Germinal center (tissue), 1 donor: ENCODE results near the gene NEDD4L.
"Not testable (repeated sequence)": the region's sequence is repeated elsewhere in the genome, so short reads cannot be mapped to it uniquely, and the experiment has no call there.

Experiments
- DNase-seq: peaks from one replicate; pipeline ENCODE4 v3.0.0; 2012; ENCODE audit warnings: mixed read lengths, low spot score

Gene NEDD4L

GRCh38 chr18:58156516-58156915, 112.5 kb downstream of the NEDD4L start:
- no peak for DNase-seq

DNA sequence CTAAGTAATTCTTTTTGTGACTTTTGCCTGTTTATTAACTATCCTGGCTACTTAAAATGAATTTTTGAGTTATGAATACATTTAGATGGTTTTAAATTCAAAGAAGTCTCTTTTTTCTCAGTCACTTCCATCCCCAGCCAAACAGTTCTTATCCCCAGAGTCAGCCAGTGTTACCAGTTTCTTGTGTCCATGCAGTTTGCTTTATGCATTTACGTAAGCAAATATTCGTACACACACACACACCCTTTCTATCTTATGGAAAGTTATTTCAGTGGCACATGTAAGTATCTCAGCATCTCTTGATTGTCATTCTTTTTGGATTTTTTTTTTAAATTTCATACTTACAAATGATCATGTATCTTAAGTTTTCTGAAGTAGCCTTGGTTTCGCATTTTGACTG, 113.2 kb downstream of the NEDD4L start:
- no peak for DNase-seq

- no peak for DNase-seq
Measured at GRCh38 chr18:58158008-58158407, 114.0 kb downstream of the NEDD4L start.

- DNase-seq = no peak
Measured at GRCh38 chr18:58158459-58158858, 114.4 kb downstream of the NEDD4L start.

DNA sequence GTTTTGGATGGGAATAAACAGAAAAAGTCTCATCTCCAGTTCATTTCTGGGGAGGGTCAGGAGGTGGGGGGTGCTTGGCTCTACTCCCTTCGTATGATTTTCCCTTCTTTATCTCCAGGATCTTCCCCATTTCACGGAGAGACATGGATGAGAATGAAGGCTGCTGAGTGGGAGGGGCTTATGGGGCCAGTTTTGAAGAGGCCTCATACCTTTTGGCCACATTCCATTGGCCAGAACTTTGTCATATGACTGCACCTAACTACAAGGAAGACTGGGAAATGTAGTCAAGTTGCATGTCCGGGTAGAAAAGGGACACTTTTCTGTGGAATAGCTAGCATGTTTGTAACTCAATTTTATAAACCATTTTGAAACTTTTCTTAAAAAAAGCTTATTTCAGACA, 117.6 kb downstream of the NEDD4L start:
- DNase-seq = no peak

DNA sequence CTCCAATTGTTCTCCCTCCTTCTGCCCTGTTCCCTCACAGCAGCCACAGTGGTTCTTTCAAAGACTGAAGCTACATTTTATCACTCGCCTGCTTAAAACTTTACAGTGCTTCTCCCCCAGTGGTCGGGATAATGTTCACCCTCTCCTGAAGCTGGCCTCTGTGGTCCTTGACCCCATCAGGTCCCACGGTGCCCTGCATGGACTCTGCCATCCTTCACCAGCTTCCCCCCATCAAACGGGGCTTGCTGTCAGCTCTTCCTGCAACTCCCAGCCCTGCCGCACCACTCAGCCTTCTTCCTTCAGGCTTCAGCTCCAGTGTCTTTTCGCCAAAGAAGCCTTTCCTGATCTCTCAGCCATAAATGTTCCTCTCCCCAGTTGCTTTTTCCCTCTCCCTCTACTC, 118.1 kb downstream of the NEDD4L start:
- DNase-seq = no peak

DNA sequence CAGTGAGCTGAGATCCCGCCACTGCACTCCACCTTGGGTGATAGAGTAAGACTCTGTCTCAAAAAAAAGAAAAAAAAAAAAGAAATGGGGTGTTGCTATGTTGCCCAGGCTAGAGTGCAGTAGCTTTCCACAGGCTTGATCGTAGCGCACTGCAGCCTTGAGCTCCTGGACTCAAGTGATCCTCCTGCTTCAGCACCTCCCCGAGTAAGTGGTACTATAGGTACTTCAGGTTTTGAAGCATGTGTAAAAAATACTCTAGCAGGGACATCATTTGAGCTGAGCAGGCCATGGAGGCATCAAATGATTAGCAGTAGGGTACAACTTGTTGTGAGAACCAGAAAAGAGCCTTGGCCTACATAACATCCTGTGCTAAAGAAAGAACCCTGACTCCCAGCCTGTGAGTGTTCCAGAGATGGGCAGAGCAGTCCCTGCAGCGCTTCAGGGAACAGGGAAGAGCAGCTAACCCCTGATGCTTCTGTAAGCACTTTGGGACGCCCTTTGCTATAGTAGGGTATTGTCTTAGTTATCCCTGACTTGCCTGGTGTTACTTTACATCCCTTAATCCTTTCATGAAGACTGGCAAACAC, 119.1 kb downstream of the NEDD4L start:
- DNase-seq = no peak

DNA sequence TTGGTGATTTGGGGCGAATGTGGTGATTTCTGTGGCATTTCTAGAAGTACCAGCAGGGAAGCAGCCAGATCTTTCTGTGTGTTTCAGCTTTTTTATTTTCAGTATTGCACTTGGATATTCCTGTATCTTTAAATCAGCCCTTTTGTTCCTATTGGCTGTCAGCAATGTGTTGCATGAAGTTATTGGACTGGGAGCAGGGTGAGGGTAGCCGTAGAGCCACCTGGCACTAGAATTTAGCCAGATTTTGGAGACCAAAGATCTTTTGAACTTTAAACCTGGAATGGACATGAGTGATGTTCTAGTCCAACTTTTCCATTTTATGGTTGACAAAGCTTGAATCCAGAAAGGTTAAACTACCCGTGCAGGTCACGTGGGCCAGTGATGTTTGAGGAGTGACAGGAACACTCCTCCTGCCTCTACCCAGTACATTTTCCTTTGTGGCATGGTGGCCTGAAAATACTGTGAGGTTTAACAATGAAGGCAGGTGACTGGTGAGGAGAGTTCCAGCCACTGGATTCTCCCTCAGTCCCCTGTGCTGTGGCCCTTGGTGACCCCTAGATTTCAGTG, 122.3 kb downstream of the NEDD4L start:
- no peak for DNase-seq

DNA sequence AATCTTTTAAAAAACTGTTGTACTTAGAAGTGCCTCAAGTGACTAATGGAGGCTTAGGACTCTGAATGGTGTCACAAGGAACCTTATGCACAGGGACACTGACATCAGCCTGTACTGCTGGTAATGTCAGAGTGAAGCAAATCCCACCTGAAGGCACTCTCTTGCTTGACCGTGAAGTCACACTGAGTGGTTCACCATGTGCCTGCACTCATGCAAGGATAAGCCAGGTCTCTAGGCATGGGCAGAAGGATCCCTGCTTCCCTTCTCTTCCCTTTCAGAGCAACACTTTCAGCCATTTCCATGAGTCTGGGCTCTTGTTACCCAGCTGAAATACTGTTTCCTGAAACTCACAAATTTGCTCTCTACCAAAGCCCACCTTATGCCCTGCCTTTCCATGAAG, 123.0 kb downstream of the NEDD4L start:
- no peak for DNase-seq

- DNase-seq = no peak
Measured at GRCh38 chr18:58168221-58168620, 124.2 kb downstream of the NEDD4L start.

GRCh38 chr18:58168993-58169392, 125.0 kb downstream of the NEDD4L start:
- DNase-seq = no peak

- no peak for DNase-seq
Measured at GRCh38 chr18:58169472-58169871, 125.4 kb downstream of the NEDD4L start.

- not testable (repeated sequence) for DNase-seq
Measured at GRCh38 chr18:58170036-58170435, 126.0 kb downstream of the NEDD4L start.

- DNase-seq = no peak
Measured at GRCh38 chr18:58172031-58172430, 128.0 kb downstream of the NEDD4L start.

- no peak for DNase-seq
Measured at GRCh38 chr18:58174285-58174684, 130.3 kb downstream of the NEDD4L start.

- DNase-seq = peak; percentile 24
Measured at GRCh38 chr18:58175122-58175785, 131.2 kb downstream of the NEDD4L start.

GRCh38 chr18:58175786-58176176, 131.8 kb downstream of the NEDD4L start:
- no peak for DNase-seq

DNA sequence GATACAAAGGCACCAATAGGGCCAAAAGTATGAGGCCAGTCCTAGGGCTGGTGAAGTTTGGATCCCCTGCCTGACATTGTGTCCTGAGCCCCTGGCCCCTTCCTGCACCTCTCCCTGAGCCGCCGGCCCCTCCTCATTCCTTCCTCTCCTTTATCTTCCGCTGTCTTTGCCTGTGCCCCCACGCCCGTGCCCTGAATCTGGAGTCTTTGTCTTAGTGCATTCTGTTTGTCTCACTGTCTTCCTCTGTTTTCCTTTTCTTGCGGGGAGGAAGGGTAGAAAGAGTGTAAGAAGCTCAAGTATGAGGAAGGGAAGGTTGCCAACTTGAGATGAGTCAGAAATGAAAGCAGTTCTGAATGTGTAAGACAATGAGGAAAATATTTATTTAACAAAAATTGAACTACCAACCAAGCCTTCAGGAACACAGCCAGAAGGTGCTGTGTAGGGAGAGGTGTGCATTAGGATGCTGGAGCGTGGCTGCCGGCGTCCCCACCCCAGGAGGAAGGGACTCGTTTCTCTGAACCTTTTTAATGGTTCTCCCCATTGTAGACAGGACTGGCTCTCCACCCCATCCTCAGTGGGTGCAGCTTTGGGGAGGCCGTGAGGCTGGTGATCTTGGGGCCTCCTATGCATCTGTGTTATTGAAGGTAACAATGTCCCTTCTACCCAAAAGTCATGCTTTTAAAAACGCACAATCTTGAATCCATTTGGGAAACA, 133.1 kb downstream of the NEDD4L start:
- no peak for DNase-seq

DNA sequence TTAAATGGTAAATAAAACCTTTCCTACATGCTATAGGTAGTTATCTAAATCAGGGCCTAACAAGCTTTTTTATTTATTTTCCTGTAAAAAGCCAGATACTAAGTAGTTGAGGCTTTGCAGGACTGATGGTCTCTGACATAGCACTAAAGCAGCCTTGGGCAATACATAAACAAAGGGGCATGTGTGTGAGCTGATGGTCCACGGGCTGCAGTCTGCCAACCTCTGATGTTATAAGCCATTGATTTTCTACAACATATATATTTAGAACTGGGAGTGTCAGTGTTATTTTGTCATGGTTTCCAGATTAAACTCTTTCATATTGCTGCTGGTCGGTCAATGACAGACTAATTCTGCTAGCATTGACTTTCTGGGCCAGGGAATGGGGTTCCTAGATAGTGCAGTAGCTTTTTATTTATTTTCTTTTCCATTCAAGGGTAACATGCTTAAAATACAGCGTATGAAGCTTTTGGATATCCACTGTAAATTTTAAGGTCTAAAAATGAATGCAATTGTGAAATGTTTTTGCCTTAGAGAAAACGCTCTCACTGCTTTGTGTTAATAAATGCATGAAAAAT, 134.0 kb downstream of the NEDD4L start:
- no peak for DNase-seq

DNA sequence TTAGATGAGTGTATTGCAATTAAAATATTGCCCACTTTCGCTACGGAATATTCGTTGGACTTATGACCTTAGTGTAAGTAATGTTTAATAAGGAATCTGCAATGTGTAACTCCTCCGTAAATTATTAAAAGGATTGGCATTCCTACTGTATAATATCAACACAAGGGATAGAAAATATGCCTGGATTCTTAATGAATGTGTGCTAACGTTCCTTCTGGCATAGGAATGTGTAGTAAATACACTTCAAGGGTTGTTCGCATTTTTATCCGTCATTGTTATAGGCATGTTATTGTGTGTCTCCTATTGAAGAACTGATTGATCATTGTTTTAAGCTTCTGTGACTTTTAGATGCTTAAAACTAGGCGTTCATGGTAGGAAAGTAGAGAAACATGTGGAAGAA, 134.5 kb downstream of the NEDD4L start:
- no peak for DNase-seq

DNA sequence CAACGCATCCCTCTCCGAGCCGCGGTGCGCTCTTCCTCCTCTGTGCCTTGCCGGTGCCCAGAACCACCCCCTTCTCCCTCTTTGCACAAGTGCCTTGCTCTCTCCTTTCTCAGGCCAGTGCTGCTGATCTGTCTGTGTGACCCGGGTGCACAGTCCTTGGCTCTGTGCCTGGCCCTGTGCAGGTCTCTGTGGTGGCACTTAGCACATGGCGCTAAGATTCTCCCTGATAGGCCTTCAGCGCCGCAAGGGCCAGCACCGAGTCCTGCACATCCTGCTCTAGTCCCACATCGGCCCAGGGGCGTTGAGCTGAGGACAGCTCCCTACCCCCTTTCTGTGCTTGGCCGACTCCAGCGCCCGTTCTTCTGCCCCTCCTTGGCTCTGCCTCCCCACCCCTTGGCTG, 136.1 kb downstream of the NEDD4L start:
- DNase-seq = no peak

DNA sequence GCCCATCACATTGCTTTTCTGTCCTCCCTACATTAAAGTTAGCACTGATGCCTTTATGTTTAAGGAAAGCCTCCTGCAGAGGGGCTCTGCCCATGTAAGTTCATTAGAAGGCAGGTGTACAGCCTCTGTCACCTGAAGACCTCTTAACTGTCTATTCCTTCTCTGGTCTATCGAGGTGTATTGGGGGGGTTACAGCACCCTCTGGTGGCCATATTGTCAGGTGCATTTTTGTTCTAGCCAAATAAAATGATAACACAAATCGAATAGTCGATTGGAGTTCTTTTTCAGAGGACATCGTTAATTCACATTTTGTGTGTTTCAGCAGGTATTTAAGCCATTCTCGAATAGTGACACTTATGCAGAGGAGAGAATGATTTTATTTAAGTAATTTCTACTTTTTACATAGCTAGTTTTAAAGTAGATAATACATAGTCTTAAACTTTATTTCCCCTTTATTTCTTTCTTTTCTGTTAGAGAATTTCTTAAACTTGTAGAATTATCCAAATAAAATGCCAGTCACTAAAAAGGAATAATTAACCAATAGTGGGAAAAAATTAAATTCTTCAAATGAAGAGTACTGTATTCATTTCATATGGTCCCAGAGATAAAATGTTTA, 136.8 kb downstream of the NEDD4L start:
- peak; percentile 75 for DNase-seq
